Measurements from ENCODE around the gene ABCC2.

ABCC2 gene

GRCh38 chr10:99874341-99875085, 92.1 kb downstream of the ABCC2 start:
- TF ChIP-seq CTCF (IDR thresholded peaks at IDR 0.05): no peak

GRCh38 chr10:99875473-99875872, 93.0 kb downstream of the ABCC2 start:
- TF ChIP-seq CTCF (IDR thresholded peaks at IDR 0.05): no peak

DNA sequence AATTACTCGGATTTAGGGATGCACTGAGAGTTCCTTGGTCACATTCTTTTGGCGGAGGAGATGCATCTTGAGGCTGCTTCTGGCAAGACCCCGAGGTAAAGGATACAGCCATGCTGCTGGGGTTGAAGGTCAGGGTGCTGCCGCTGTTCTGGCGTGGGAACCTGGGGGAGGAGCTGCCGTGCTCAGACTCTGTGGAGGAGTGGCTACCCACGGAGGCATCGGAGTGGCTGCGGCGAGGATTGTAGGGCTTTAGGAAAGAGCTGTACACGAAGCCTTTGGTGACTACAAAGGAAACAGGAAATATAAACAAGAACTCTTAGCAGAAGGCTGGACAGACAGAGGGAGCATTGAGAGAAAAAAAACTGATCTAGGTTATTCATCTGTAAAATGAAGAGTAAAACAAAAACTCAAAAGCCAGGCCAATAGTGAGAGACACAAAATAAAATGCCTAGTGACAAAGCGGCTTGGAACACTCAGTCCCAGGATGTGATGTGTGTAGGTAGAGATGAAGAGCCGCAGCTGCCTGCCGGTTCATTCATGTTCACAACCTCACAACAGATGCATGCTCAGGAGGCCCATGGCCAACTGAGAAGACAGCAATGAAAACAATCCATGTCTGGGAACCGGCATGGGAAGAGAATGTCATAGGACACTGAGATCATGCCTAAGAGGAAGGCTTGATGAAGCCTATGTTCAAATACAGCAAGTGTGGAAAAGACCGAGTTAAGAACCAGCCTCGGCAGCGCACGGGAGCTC, 97.8 kb downstream of the ABCC2 start:
- TF ChIP-seq CTCF (IDR thresholded peaks at IDR 0.05): no peak

GRCh38 chr10:99881371-99881770, 98.9 kb downstream of the ABCC2 start:
- no peak for TF ChIP-seq CTCF (IDR thresholded peaks at IDR 0.05)

- TF ChIP-seq CTCF (IDR thresholded peaks at IDR 0.05): no peak
Measured at GRCh38 chr10:99883523-99883922, 101.1 kb downstream of the ABCC2 start.

- no peak for TF ChIP-seq CTCF (IDR thresholded peaks at IDR 0.05)
Measured at GRCh38 chr10:99888622-99889021, 106.2 kb downstream of the ABCC2 start.

DNA sequence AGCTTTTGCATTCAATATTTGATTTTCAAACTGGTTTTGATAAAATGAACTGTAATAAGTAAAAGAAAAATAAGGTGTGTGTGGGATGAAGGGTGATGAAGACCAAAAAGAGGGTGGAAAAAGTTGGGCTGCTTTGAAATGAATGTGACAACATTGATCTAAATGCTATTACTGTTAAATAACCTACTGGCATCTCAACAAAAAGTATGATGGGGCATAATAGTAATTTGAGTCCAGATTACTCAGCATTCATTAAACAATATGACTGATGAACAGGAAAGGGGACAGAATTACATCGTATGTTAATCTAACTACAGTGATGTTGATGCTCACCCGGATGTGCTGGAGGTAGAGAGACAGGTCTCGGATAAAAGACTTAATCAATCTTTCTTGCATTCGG, 112.2 kb downstream of the ABCC2 start:
- TF ChIP-seq CTCF (IDR thresholded peaks at IDR 0.05): no peak
